HT-29 (cell line): ENCODE measurements around the gene ZFP62. TPM values are rescaled to one million over a fixed set of nuclear protein-coding genes. Genes with fewer than 3 reads are reported as not detected.
"Not testable (repeated sequence)": the region's sequence is repeated elsewhere in the genome, so short reads cannot be mapped to it uniquely, and the experiment has no call there.

Experiments used
- DNase-seq: peaks from one replicate; pipeline ENCODE4 v3.0.0-alpha.2; 2015; ENCODE audit warnings: low spot score
- total RNA-seq: library from RNA; depleted of rRNA; stranded (reverse); fragments of >200 nt; shearing (Covaris generic); gene quantifications from 2 replicates; pipeline ENCODE4 v1.2.3, GENCODE V29; 2014

ZFP62 gene
- total RNA-seq, 1 experiment from 2014 or later: 9.9 TPM

- peak; percentile 70 for DNase-seq
Observed at GRCh38 chr5:180830253-180831138, 30.6 kb downstream of the ZFP62 start.

DNA sequence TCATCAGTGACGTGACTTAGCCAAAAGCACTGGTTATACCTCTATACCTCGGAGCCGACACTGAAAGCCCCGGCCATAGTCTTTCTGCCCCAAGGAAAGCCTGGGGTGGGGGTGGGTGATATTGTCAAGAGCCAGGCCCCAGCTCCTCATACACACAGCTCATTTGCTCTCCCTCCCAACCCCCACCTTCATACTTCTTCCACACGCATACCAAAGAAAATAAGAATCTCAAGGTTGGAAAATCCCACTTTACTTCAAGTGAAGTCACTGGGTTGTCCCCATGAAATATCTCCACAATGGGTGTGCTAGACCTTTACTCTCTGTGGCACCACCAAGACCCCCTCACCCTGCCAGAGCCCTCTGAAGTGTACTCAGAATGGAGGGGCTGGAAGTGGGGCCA, 31.4 kb downstream of the ZFP62 start:
- no peak for DNase-seq

DNA sequence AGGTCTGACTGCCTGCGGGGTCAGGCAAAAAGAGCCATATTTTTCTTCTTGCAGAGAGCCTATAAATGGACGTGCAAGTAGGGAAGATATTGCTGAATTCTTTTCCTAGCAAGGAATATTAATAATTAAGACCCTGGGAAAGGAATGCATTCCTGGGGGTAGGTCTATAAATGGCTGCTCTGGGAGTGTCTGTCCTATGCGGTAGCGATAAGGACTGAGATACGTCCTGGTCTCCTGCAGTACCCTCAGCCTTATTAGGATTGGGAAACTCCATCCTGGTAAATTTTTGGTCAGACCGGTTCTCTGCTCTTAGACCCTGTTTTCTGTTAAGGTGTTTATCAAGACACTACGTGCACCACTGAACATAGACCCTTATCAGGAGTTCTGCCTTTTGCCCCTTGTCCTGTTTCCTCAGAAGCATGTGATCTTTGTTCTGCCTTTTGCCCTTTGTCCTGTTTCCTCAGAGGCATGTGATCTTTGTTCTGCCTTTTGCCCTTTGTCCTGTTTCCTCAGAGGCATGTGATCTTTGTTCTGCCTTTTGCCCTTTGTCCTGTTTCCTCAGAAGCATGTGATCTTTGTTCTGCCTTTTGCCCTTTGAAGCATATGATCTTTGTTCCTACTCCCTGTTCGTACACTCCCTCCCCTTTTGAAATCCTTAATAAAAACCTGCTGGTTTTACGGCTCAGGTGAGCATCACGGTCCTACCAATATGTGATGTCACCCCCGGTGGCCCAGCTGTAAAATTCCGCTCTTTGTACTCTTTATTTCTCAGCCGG, 32.1 kb downstream of the ZFP62 start:
- DNase-seq: not testable (repeated sequence)

DNA sequence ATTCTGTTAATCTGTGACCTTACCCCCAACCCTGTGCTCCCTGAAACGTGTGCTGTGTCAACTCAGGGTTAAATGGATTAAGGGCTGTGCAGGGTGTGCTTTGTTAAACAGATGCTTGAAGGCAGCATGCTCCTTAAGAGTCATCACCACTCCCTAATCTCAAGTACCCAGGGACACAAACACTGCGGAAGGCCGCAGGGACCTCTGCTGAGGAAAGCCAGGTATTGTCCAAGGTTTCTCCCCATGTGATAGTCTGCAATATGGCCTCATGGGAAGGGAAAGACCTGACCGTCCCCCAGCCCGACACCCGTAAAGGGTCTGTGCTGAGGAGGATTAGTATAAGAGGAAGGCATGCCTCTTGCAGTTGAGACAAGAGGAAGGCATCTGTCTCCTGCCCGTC, 33.7 kb downstream of the ZFP62 start:
- not testable (repeated sequence) for DNase-seq

GRCh38 chr5:180825768-180826525, 35.1 kb downstream of the ZFP62 start:
- DNase-seq: peak; percentile 87

DNA sequence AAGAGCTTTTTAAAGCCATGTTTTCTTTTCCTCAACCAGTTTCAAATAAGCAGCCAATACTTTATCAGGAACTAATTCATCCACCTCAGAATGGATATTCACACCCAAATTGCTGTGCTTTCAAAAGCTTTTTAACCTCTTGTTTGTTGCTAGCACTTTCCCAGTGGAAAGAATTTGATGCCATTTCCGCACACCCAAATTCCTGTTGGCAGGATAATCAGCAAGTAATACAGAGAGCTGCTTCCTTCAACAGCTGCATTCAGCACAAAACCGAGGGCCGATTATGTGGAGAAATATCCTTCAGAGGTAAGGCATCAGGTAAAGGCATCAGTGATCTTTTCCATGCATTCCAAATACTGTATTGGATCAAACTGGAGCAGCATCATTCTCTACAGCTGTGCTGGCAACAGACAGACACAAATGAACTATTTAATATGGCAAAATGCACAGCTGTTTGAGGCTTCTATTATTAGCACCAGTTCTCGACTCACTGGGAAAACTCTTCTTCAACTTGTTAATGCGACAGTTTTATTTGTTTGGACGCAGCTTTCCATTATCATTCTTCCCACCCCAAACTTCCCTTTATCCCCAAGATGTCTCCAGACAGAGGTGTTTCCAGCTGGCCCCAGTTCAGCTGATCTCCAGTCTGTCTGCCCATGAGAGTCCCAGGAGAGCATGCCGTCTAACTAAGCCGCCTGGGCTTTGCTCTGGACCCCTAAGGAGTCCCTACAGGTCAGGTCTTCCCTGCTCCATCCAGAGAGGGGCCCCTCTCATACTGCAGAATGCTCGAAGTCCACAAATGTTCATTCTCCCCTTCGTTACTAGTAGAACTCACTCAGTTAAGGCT, 36.2 kb downstream of the ZFP62 start:
- DNase-seq: no peak

- DNase-seq: no peak
Observed at GRCh38 chr5:180823940-180824629, 37.0 kb downstream of the ZFP62 start.

- DNase-seq: no peak
Observed at GRCh38 chr5:180823346-180823745, 37.7 kb downstream of the ZFP62 start.

GRCh38 chr5:180821538-180821937, 39.5 kb downstream of the ZFP62 start:
- no peak for DNase-seq

- no peak for DNase-seq
Observed at GRCh38 chr5:180820788-180821321, 40.2 kb downstream of the ZFP62 start.

DNA sequence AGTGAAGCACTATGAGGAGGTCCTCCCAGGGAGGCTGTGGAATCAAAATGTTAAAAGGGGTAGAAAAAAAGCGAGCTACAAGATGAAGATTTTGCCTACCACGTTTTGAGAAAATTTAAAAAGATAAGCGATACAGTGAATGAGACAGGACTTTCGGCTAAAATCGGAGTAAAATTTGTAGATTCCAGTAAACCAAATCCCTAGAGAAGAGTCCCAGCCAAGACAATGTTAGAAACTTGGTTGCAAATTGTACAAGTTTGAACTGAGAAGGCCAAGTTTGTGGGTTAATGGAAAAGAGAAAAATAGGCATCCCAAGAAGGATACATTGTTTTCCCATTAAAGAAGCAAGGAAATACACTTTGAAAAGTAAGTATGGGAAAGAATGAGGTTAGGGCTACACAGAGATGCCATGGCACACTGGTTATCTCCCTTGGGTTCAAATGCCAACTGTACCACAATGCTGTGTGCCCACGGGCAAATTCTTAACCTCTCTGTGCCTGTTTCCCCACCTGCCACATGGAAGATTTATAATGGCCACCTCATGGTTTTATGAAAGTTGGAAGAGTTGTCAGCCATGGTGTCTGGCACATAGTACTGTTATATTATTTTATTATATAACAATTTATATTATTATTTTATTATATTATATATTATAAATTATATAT, 42.3 kb downstream of the ZFP62 start:
- no peak for DNase-seq

- DNase-seq: no peak
Observed at GRCh38 chr5:180817893-180818674, 43.0 kb downstream of the ZFP62 start.

DNA sequence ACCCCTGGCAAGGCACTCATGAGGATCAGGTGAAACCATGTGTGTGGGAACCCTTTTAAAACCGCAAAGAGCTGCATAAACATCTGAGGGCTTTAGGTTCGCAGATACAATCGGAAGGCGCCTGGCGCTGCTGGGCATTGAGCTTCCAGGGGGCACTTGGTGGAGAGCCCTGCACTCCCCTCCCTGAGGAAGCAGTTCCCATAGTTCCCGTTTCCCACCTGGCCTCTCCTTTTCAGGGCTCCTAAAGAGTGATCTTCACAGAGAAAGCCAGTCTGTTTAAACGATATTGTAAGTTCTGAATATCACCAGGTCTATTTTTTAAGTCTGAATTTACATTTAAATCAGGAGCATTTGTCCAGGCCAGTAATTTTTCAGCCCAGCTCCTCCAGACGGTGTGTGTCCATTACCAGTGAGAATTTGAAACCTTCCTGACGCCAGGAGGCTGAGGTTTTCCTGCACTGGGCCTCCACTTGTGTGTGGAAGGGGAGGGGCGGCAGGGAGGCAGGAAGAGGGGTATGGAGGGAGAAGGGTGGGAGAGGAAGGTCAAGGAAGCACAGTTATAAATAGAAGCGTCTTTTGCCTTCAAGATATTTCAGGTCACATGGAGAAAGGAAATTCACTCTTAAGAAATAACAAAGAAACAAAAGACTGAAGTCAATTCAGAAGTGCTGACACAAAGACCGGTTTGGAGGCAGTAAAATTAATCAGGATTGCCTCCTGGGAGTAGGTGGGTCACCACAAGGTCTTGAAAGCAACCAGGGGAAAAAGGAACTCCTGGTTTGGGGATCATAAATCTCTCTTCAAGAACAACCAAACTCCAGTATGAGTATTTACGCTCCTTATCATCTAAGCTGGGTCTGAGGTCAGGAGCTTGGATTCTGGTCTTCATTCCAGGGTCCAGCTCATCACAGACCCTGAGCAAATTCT, 44.2 kb downstream of the ZFP62 start:
- DNase-seq: no peak

DNA sequence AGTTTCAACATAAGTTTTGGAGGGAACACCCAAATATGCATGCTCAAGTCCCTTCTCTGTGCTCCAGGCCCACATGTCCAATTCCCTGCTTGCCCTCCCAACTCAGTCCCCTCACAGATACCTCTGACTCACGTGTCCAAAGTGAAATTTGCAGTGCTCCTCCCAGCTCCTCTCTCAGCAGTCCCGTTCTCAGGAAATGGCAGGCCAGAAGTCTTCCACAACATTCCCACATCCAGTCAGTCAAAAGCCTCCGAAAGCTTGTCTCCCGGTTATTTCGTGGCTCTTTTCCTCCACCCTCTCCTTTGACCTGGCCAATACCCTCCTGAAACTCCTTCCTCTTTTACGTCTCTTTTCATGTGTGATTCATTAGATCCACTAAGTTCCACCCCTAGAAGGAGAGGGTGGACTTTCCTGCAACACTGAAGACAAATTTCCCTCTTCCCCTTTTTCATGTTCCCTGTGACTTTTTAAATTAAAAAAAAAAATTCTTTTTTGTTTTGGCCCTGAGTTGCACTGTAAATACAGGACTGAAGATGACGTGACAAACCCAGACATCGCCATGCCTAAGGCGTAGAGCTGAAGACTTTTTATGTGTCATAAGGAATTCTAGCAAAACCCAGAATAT, 45.7 kb downstream of the ZFP62 start:
- DNase-seq: no peak

DNA sequence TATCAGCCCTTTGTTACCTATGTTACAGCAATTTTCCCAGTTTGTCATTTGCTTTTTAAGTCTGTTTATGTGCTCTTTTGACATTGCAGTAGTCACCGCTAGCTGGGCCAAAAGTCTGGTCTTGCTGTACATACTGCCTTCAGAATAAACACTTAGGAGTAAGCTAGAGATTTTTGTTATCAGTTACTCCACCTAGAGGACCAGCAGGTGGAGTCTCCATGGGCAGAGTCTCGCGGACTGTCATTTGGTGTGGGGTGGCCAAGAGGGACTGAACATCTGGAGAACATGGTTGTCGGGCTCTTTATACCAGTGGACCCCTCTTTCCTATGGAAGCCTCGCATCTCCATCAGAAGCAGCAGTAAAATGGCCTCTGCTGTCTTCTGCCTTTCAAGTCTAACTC, 47.7 kb downstream of the ZFP62 start:
- peak; percentile 52 for DNase-seq

DNA sequence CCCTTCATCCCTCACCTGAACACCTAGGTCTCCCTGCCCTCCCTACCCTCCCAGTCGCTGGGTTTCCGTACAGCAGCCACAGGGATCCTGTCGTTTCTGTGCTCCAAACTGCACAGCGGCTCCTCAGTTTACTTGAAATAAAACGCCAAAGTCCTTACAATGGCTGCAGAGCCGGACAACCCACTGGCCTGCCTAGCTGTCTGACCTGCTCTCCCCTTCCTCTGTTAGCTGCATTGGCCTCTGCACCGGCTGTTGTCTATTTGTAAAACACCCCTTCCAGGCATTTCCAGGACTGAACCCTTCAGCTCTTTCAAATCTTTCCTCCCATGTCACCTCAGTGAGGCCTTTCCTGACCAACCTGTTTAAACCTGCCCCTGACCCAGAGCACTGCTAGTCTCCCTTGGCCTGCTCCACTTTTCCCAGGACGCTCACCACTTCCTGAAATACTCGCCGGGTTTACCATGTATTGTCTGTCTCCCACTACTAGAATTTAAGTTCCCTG, 49.4 kb downstream of the ZFP62 start:
- DNase-seq: peak; percentile 27
